Colonic mucosa (tissue), 4 donors: ENCODE data around the gene ARHGEF4. TPM values are rescaled to one million over a fixed set of nuclear protein-coding genes. Genes with fewer than 3 reads are reported as not detected.

Experiments
- DNase-seq: peaks from one replicate; pipeline ENCODE4 v3.0.0-alpha.2; 2020
- H3K27ac ChIP-seq: fragments of 200-600 bp; one replicate; pipeline ENCODE4 v1.8.0; 2021
- H3K27me3 ChIP-seq: fragments of 200-600 bp; one replicate; pipeline ENCODE4 v1.8.0; 2021
- H3K36me3 ChIP-seq: fragments of 200-600 bp; one replicate; pipeline ENCODE4 v1.8.0; 2021
- H3K4me1 ChIP-seq: fragments of 200-600 bp; one replicate; pipeline ENCODE4 v1.8.0; 2021; ENCODE audit warnings: mild to moderate bottlenecking
- H3K4me3 ChIP-seq: fragments of 200-600 bp; one replicate; pipeline ENCODE4 v1.8.0; 2021
- H3K9ac ChIP-seq, 2 donors: one replicate each; pipeline ENCODE4 v1.7.0; 2013; ENCODE audit warnings: control low read depth in 2 of 2, low read depth in 2 of 2, low read length in 2 of 2
- H3K9me3 ChIP-seq: fragments of 200-600 bp; one replicate; pipeline ENCODE4 v1.8.0; 2021
- intact Hi-C: fragments of 100-400 bp; cut with DNase I; formaldehyde crosslinking; loops from one replicate; pipeline ENCODE4 v1.14.1; 2022
- total RNA-seq, 2 donors: library from RNA; stranded (reverse); fragmentation: NEBNext Ultra II Directional in 1 of 2; extraction: Animal tissue kit (Norgen Biotek cat#: 25700) in 1 of 2; gene quantifications; one replicate each; pipeline ENCODE4 v1.2.1, GENCODE V29; 2021
- TF ChIP-seq, protein P1 (sequence below): fragments of 200-600 bp; IDR thresholded peaks from one replicate; pipeline ENCODE4 v1.8.0; 2022; ENCODE audit warnings: antibody characterized with exemption, mild to moderate bottlenecking
- donor health status: healthy.
- donor health status: DM: no; HTN: no; CAD: no.
- donor health status: DM: no; HTN: no; CAD: no.

The ARHGEF4 gene
- total RNA-seq, 2 donors from 2014 or later, result 1.6 to 2.6 TPM

DNA sequence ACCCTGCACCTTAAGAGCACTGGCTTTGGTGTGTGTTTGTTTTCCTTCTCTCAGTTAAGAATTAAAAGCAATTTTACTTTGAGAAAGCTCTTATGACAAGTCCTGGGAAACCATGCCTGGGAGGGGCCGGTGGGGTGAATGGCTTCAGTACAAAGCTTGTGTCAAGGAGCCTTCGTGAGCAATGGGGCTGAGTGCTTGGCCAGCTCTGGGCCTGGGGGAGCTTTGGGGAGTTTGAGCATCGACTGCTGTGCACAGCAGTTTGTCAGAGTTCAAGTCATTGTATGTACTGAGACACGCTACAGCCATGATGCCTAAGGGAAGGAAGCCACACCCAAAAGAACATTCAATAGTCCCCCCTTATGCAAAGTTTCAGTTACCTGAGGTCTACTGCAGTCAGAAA lies 75.8 kb downstream of the ARHGEF4 start:
- peaks cover 5% of the 10 kb centered on the region for H3K27me3 ChIP-seq
- no peaks in the 10 kb centered on the region for H3K36me3 ChIP-seq
- intact Hi-C loops, result no loop called here
- H3K27ac ChIP-seq, result no peak overlapping the region
- H3K4me3 ChIP-seq, result no peak overlapping the region
- DNase-seq, result no peak
- H3K9me3 ChIP-seq, result no peaks in the 10 kb centered on the region
- no peak overlapping the region for H3K9ac ChIP-seq
- H3K4me1 ChIP-seq, result no peaks in the 10 kb centered on the region
- TF ChIP-seq, protein P1, sequence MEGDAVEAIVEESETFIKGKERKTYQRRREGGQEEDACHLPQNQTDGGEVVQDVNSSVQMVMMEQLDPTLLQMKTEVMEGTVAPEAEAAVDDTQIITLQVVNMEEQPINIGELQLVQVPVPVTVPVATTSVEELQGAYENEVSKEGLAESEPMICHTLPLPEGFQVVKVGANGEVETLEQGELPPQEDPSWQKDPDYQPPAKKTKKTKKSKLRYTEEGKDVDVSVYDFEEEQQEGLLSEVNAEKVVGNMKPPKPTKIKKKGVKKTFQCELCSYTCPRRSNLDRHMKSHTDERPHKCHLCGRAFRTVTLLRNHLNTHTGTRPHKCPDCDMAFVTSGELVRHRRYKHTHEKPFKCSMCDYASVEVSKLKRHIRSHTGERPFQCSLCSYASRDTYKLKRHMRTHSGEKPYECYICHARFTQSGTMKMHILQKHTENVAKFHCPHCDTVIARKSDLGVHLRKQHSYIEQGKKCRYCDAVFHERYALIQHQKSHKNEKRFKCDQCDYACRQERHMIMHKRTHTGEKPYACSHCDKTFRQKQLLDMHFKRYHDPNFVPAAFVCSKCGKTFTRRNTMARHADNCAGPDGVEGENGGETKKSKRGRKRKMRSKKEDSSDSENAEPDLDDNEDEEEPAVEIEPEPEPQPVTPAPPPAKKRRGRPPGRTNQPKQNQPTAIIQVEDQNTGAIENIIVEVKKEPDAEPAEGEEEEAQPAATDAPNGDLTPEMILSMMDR, result no peak

DNA sequence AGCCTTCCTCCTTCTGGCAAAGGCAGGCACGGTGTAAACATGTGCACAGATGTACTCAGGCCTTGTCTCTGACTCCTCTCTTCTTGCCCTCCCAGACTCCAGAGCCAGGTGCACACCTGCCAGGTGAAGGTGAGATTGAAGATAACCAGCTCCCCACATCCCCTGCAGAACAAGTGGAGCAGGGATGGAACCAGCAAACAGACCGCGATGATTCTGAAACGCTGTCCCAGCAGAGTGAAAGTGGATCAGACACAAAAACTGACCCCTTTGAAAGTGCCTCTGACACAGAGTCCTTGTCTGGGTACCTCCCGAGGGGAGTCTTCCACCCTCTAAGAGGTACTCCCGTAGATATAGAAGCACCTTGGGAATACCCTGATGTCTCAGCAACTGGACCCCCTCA lies 77.2 kb downstream of the ARHGEF4 start:
- no peaks in the 10 kb centered on the region for H3K36me3 ChIP-seq
- no peaks in the 10 kb centered on the region for H3K9me3 ChIP-seq
- no peaks in the 10 kb centered on the region for H3K4me1 ChIP-seq
- H3K27me3 ChIP-seq, result peaks cover 5% of the 10 kb centered on the region
- no peak overlapping the region for H3K27ac ChIP-seq
- TF ChIP-seq, protein P1, result no peak
- DNase-seq, result no peak
- intact Hi-C loops, result no loop called here
- no peak overlapping the region for H3K9ac ChIP-seq
- no peak overlapping the region for H3K4me3 ChIP-seq

DNA sequence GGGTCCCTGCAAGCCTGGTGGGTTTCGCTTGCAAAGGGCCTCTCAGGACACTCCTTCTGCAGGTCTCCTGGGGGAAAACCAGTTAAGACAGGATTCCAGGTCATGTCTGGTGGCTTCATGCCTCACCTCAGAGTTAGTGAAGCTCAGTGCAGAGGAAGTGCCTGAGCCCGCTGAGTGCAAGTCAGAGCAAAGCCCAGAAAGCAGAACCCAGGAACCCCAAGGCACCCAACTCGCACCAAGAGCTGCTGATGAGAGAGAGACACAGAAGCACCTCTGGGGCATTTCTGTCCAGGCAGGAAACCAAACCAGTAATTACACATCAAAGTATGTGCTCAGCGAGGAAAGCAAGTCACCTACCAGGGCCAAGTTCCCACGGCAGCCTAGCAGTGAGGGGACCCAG lies 78.4 kb downstream of the ARHGEF4 start:
- Histone ChIP-seq H3K9me3 (no peaks in the 10 kb centered on the region), H3K27me3 (peaks cover 5% of the 10 kb centered on the region), H3K4me3 (no peak overlapping the region), H3K27ac (no peak overlapping the region), H3K36me3 (no peaks in the 10 kb centered on the region), H3K4me1 (no peaks in the 10 kb centered on the region), H3K9ac (no peak overlapping the region)
- no peak for DNase-seq
- TF ChIP-seq, protein P1, result no peak
- intact Hi-C loops, result no loop called here

DNA sequence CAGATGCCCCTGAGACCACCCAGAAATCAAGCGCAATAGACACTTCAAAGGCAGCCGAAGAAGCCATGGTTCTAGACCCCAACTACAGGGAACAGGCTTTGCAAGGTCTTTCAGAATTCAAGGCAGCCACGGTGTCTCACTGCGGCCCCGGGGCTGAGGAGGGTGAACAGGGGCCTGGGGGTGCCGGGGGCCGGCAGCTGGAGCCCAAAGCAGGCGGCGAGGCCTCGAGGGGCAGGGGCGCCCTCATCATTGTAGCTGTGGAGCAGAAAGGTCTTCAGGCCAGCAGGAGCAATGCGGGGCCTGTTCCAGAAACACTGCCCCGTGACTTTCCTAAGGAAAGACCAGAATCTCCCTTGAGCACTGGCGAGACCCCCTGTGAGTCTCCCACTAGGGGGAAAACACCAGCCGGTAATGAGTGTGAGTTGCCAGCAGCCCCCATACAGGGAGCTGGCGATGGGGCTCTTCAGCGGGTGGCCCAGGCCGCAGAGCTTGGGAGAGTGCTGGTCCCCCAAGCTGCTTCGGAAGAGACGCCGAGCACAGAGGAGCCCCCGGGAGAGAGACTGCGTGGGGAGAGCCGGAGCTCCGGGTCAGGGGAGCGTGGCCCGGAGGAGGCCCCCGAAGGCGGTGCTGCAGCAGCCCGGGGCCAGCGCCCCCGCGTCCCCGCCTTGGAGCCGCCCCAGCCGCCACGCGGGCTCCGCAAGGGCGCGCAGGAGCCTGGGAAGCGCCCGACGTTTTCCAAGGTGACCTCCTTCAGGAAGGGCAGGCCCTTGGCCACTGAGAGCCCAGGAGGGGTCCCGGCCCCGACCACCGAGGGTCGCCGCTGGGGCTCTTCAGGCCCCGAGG lies 79.1 kb downstream of the ARHGEF4 start:
- Histone ChIP-seq H3K9ac (no peak overlapping the region), H3K27me3 (peaks cover 5% of the 10 kb centered on the region), H3K4me3 (no peak overlapping the region), H3K27ac (no peak overlapping the region), H3K36me3 (no peaks in the 10 kb centered on the region), H3K9me3 (no peaks in the 10 kb centered on the region), H3K4me1 (no peaks in the 10 kb centered on the region)
- TF ChIP-seq, protein P1, result no peak
- DNase-seq, result no peak
- intact Hi-C loops, result no loop called here

DNA sequence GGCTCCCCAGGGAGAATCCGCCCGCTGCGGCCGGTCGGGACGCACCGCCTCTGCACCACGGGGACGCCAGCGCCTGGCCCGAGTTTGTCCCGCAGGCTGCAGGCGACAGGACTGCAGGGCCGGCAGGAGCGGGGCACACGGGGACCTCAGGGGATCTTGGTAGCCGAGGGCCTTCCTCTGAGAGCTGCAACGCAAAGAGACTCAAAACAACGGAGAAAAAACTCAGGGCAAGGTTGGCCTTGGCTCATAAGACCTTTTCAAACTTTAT lies 79.7 kb downstream of the ARHGEF4 start:
- intact Hi-C loops, result no loop called here
- Histone ChIP-seq H3K27ac (no peak overlapping the region), H3K27me3 (peaks cover 5% of the 10 kb centered on the region), H3K9me3 (no peaks in the 10 kb centered on the region), H3K36me3 (no peaks in the 10 kb centered on the region), H3K4me1 (no peaks in the 10 kb centered on the region), H3K9ac (no peak overlapping the region), H3K4me3 (no peak overlapping the region)
- DNase-seq, result no peak
- TF ChIP-seq, protein P1, result no peak
